ENCODE measurements around the gene CYP2C19.

The CYP2C19 gene

DNA sequence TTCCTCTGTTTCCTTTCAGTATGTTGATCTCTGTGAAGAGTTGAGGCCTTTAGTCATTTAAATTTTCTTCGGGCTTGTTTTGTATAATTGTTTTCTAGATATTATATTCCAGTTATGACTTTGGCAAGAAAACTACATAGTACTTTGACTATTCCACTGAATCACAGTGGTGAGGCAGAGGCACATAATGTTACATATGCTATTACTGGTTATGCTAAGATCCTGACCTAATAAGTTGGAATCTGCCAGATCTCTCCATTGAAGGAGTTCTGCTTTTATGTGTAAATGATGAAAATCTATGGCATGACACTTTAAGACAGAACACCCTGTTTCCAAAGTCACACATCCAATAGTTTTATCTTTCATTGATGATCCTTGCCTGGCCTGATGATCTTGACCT lies 83.7 kb downstream of the CYP2C19 start:
- no peaks in the 10 kb centered on the region for H3K9me3 ChIP-seq (ENCODE audit: control insufficient read depth, insufficient read depth, low read length)
- H3K36me3 ChIP-seq (ENCODE audit: control insufficient read depth, low read length): no peaks in the 10 kb centered on the region
- no peaks in the 10 kb centered on the region for H3K9me2 ChIP-seq (replicated peaks; ENCODE audit: control insufficient read depth, low read length)
- no peaks in the 10 kb centered on the region for H3K79me2 ChIP-seq (ENCODE audit: control insufficient read depth, low read length)
- no peaks in the 10 kb centered on the region for H3F3A ChIP-seq (ENCODE audit: control insufficient read depth, insufficient read depth)
- H3K27me3 ChIP-seq (ENCODE audit: control insufficient read depth, low read length): no peaks in the 10 kb centered on the region
- H3K4me3 ChIP-seq (ENCODE audit: low read length): no peak overlapping the region
- no peak overlapping the region for H3K27ac ChIP-seq (ENCODE audit: low read depth, low read length)
- no peak for TF ChIP-seq EZH2phosphoT487 (IDR thresholded peaks at IDR 0.05; ENCODE audit: borderline replicate concordance, low read length)
- H4K20me1 ChIP-seq (ENCODE audit: control insufficient read depth, insufficient read depth, low read depth, low read length): no peaks in the 10 kb centered on the region
- H3K4me1 ChIP-seq (ENCODE audit: control insufficient read depth, low read length): no peaks in the 10 kb centered on the region
- no peak overlapping the region for H3K4me2 ChIP-seq (ENCODE audit: low read length)

DNA sequence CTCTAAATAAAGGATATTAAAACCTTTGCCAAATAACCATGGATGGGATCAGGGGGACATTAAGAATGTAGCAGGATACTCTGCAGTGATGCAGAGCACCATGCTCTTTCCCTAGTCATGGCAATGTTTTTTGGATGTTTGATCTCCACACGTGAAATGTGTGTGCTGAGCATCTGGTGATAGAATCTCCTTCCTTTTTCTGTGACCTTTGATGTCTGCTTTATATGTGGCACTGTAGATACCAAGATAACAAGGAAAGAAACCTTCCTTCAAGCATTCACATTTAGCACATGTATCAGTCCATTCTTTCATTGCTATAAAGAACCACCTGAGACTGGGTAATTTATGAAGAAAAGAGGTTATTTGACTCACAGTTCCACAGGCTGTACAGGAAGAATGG lies 88.3 kb downstream of the CYP2C19 start:
- H3K9me3 ChIP-seq (ENCODE audit: control insufficient read depth, insufficient read depth, low read length): no peaks in the 10 kb centered on the region
- H3K36me3 ChIP-seq (ENCODE audit: control insufficient read depth, low read length): no peaks in the 10 kb centered on the region
- no peaks in the 10 kb centered on the region for H4K20me1 ChIP-seq (ENCODE audit: control insufficient read depth, insufficient read depth, low read depth, low read length)
- H3F3A ChIP-seq (ENCODE audit: control insufficient read depth, insufficient read depth): no peaks in the 10 kb centered on the region
- H3K27ac ChIP-seq (ENCODE audit: low read depth, low read length): no peak overlapping the region
- no peaks in the 10 kb centered on the region for H3K9me2 ChIP-seq (replicated peaks; ENCODE audit: control insufficient read depth, low read length)
- H3K4me2 ChIP-seq (ENCODE audit: low read length): no peak overlapping the region
- TF ChIP-seq, protein P1, sequence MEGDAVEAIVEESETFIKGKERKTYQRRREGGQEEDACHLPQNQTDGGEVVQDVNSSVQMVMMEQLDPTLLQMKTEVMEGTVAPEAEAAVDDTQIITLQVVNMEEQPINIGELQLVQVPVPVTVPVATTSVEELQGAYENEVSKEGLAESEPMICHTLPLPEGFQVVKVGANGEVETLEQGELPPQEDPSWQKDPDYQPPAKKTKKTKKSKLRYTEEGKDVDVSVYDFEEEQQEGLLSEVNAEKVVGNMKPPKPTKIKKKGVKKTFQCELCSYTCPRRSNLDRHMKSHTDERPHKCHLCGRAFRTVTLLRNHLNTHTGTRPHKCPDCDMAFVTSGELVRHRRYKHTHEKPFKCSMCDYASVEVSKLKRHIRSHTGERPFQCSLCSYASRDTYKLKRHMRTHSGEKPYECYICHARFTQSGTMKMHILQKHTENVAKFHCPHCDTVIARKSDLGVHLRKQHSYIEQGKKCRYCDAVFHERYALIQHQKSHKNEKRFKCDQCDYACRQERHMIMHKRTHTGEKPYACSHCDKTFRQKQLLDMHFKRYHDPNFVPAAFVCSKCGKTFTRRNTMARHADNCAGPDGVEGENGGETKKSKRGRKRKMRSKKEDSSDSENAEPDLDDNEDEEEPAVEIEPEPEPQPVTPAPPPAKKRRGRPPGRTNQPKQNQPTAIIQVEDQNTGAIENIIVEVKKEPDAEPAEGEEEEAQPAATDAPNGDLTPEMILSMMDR (IDR thresholded peaks at IDR 0.05; ENCODE audit: low read depth, low read length, poor library complexity, severe bottlenecking): no peak
- TF ChIP-seq EZH2phosphoT487 (IDR thresholded peaks at IDR 0.05; ENCODE audit: borderline replicate concordance, low read length): no peak
- H3K4me3 ChIP-seq (ENCODE audit: low read length): no peak overlapping the region
- H3K4me1 ChIP-seq (ENCODE audit: control insufficient read depth, low read length): no peaks in the 10 kb centered on the region
- no peaks in the 10 kb centered on the region for H3K27me3 ChIP-seq (ENCODE audit: control insufficient read depth, low read length)
- no peaks in the 10 kb centered on the region for H3K79me2 ChIP-seq (ENCODE audit: control insufficient read depth, low read length)

DNA sequence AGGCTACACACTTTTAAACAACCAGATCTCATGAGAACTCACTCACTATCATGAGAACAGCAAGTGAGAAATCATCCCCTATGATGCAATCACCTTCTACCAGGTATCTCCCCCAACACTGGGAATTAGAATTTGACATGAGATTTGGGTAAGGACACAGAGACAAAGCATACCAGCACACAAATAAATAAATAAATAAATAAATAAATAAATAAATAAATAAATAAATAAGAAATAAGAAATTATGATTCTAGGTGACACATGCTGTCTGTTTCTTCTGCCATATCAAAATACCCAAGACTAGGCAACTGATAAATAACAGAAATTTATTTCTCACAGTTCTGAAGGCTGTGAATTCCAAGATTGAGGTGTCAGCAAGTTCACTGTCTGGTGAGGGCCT lies 88.8 kb downstream of the CYP2C19 start:
- Histone ChIP-seq H3K79me2 (ENCODE audit: control insufficient read depth, low read length) (no peaks in the 10 kb centered on the region), H3K36me3 (ENCODE audit: control insufficient read depth, low read length) (no peaks in the 10 kb centered on the region)
- TF ChIP-seq, protein P1 (IDR thresholded peaks at IDR 0.05; ENCODE audit: low read depth, low read length, poor library complexity, severe bottlenecking): no peak

DNA sequence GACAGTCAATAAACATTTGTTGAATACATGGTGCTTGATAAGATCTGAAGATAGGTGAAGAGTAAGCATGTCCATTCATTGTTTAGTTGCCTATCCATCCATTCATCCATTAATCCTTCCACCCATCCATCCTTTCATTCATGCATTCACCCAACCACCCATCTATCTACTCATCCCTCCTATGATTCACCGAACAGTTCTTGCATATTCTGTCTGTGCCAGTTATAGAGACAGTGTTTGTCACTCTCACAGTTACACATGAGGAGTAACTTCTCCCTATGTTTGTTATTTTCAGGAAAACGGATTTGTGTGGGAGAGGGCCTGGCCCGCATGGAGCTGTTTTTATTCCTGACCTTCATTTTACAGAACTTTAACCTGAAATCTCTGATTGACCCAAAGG lies 90.0 kb downstream of the CYP2C19 start:
- Histone ChIP-seq H3K27me3 (ENCODE audit: control insufficient read depth, low read length) (no peaks in the 10 kb centered on the region), H3F3A (ENCODE audit: control insufficient read depth, insufficient read depth) (no peaks in the 10 kb centered on the region), H3K79me2 (ENCODE audit: control insufficient read depth, low read length) (no peaks in the 10 kb centered on the region), H3K9me2 (replicated peaks; ENCODE audit: control insufficient read depth, low read length) (no peaks in the 10 kb centered on the region), H3K4me1 (ENCODE audit: control insufficient read depth, low read length) (no peaks in the 10 kb centered on the region), H3K36me3 (ENCODE audit: control insufficient read depth, low read length) (no peaks in the 10 kb centered on the region), H4K20me1 (ENCODE audit: control insufficient read depth, insufficient read depth, low read depth, low read length) (no peaks in the 10 kb centered on the region), H3K4me2 (ENCODE audit: low read length) (no peak overlapping the region), H3K9me3 (ENCODE audit: control insufficient read depth, insufficient read depth, low read length) (no peaks in the 10 kb centered on the region), H3K27ac (ENCODE audit: low read depth, low read length) (no peak overlapping the region), H3K4me3 (ENCODE audit: low read length) (no peak overlapping the region)
- TF ChIP-seq EZH2phosphoT487 (IDR thresholded peaks at IDR 0.05; ENCODE audit: borderline replicate concordance, low read length): no peak
- TF ChIP-seq, protein P1 (IDR thresholded peaks at IDR 0.05; ENCODE audit: low read depth, low read length, poor library complexity, severe bottlenecking): no peak

More for the DNA sequence above, 88.8 kb downstream of the CYP2C19 start:
- H3K4me2 ChIP-seq (ENCODE audit: low read length): no peak overlapping the region
- H4K20me1 ChIP-seq (ENCODE audit: control insufficient read depth, insufficient read depth, low read depth, low read length): no peaks in the 10 kb centered on the region
- H3K4me3 ChIP-seq (ENCODE audit: low read length): no peak overlapping the region
- H3K27me3 ChIP-seq (ENCODE audit: control insufficient read depth, low read length): no peaks in the 10 kb centered on the region
- H3K27ac ChIP-seq (ENCODE audit: low read depth, low read length): no peak overlapping the region
- no peaks in the 10 kb centered on the region for H3K9me3 ChIP-seq (ENCODE audit: control insufficient read depth, insufficient read depth, low read length)
- no peaks in the 10 kb centered on the region for H3K9me2 ChIP-seq (replicated peaks; ENCODE audit: control insufficient read depth, low read length)
- no peaks in the 10 kb centered on the region for H3F3A ChIP-seq (ENCODE audit: control insufficient read depth, insufficient read depth)
- H3K4me1 ChIP-seq (ENCODE audit: control insufficient read depth, low read length): no peaks in the 10 kb centered on the region
